AG20443 (cell line): ENCODE data around the gene TMEM272.

Experiments
- DNase-seq: peaks from one replicate; pipeline ENCODE4 v3.0.0; 2012; ENCODE audit warnings: low spot score, mixed read lengths

The TMEM272 gene

GRCh38 chr13:51844862-51845573 is at the start of gene TMEM272:
TSS of gene TMEM272 (minus strand) at chr13:51845177. CDS start at chr13:51838530, 6,647 bp downstream.
- DNase-seq: peak; percentile 86

GRCh38 chr13:51894239-51894638 is 49.3 kb upstream of the TMEM272 start:
- DNase-seq: no peak

- DNase-seq: no peak
Observed at GRCh38 chr13:51892657-51893056, 47.7 kb upstream of the TMEM272 start.

- DNase-seq: no peak
Observed at GRCh38 chr13:51887468-51887867, 42.5 kb upstream of the TMEM272 start.

- DNase-seq: no peak
Observed at GRCh38 chr13:51885651-51886050, 40.7 kb upstream of the TMEM272 start.

- DNase-seq: no peak
Observed at GRCh38 chr13:51883226-51883600, 38.2 kb upstream of the TMEM272 start.

- no peak for DNase-seq
Observed at GRCh38 chr13:51882570-51883225, 37.7 kb upstream of the TMEM272 start.

- DNase-seq: no peak
Observed at GRCh38 chr13:51881296-51881695, 36.3 kb upstream of the TMEM272 start.

- no peak for DNase-seq
Observed at GRCh38 chr13:51879133-51879532, 34.2 kb upstream of the TMEM272 start.

GRCh38 chr13:51874651-51875050 is 29.7 kb upstream of the TMEM272 start:
- DNase-seq: no peak

- DNase-seq: no peak
Observed at GRCh38 chr13:51873837-51874236, 28.9 kb upstream of the TMEM272 start.

GRCh38 chr13:51873117-51873798 is 28.3 kb upstream of the TMEM272 start:
- DNase-seq: no peak

- no peak for DNase-seq
Observed at GRCh38 chr13:51870616-51871015, 25.6 kb upstream of the TMEM272 start.

- DNase-seq: no peak
Observed at GRCh38 chr13:51869916-51870315, 24.9 kb upstream of the TMEM272 start.

GRCh38 chr13:51867062-51867461 is 22.1 kb upstream of the TMEM272 start:
- no peak for DNase-seq

- DNase-seq: no peak
Observed at GRCh38 chr13:51865838-51866237, 20.9 kb upstream of the TMEM272 start.

- DNase-seq: no peak
Observed at GRCh38 chr13:51862957-51863356, 18.0 kb upstream of the TMEM272 start.

- no peak for DNase-seq
Observed at GRCh38 chr13:51861723-51862300, 16.8 kb upstream of the TMEM272 start, which contains the start of gene CCDC70. TSS of gene CCDC70 (plus strand) at chr13:51861969. CDS start at chr13:51865412, 3,443 bp downstream.

- DNase-seq: no peak
Observed at GRCh38 chr13:51858433-51859247, 13.7 kb upstream of the TMEM272 start.

GRCh38 chr13:51856998-51857397 is 12.0 kb upstream of the TMEM272 start:
- DNase-seq: no peak

GRCh38 chr13:51856027-51856736 is 11.2 kb upstream of the TMEM272 start:
- no peak for DNase-seq
